GM12878 (cell line): Measurements from ENCODE around the gene AQP9. TPM values are rescaled to one million over a fixed set of nuclear protein-coding genes. Genes with fewer than 3 reads are reported as not detected.

Experiments
- ATAC-seq: fragments of 200-7000 bp; cut with Tn5 transposase; 3 replicates; pipeline ENCODE4 v1.9.1; 2020; ENCODE audit warnings: mild to moderate bottlenecking, moderate library complexity
- BruUV-seq: library from RNA; stranded (reverse); fragments of 400-500 nt; replicated peaks from 2 replicates; lab custom pipeline; 2021; lab: Mats Ljungman, UMichigan
- CTCF ChIA-PET: fragments of 300-600 bp; sonication (Branson Sonifier 250); formaldehyde crosslinking; extraction: SDS; loops from one replicate; lab custom pipeline; 2021; ENCODE audit warnings: inconsistent platforms; lab: Yijun Ruan, JAX
- POLR2A ChIA-PET: fragments of 350-600 bp; formaldehyde crosslinking; extraction: SDS; loops from one replicate; lab custom pipeline; 2021; ENCODE audit warnings: inconsistent platforms; lab: Charles Lee
- RAD21 ChIA-PET: fragments of 300-600 bp; sonication (Branson Sonifier 250); formaldehyde crosslinking; loops from one replicate; lab custom pipeline; 2023; ENCODE audit warnings: antibody characterized with exemption; ENCODE audit not compliant: unreplicated experiment; lab: Charles Lee
- SMC1A ChIA-PET: fragments of 300-600 bp; sonication (Branson Sonifier 250); formaldehyde crosslinking; loops from one replicate; lab custom pipeline; 2023; ENCODE audit not compliant: unreplicated experiment, uncharacterized antibody; lab: Charles Lee
- DNase-seq: peaks from one replicate; pipeline ENCODE4 v3.0.0-alpha.2; 2011; ENCODE audit warnings: low read depth, low spot score
- FAIRE-seq: peaks from 3 replicates; lab custom pipeline; 2011; peaks lifted over from hg19 to GRCh38; lab: Jason Lieb, UNC
- H2AFZ ChIP-seq: 2 replicates; pipeline ENCODE4 v1.6.0; 2011; ENCODE audit warnings: low read depth, low read length, control low read depth; ENCODE audit not compliant: control insufficient read depth
- H3K27ac ChIP-seq: 2 replicates; pipeline ENCODE4 v1.5.1; 2011; ENCODE audit warnings: control low read depth; ENCODE audit not compliant: control insufficient read depth, insufficient read depth
- H3K27me3 ChIP-seq, 2 experiments: replicated peaks in 1 of 2; 2 replicates each; pipeline versions ENCODE4 v1.6.0 to v1.6.1; 2011; ENCODE audit warnings: low read length in 1 of 2; ENCODE audit not compliant: control insufficient read depth in 2 of 2, insufficient read depth in 2 of 2
- H3K36me3 ChIP-seq, 2 experiments: 2 replicates each; pipeline ENCODE4 v1.5.1; 2011; ENCODE audit warnings: low read length in 1 of 2; ENCODE audit not compliant: control insufficient read depth in 2 of 2, insufficient read depth in 2 of 2
- H3K4me1 ChIP-seq: 2 replicates; pipeline ENCODE4 v1.6.1; 2011; ENCODE audit warnings: mild to moderate bottlenecking, low read length, moderate library complexity, mixed read lengths; ENCODE audit not compliant: control insufficient read depth, insufficient read depth
- H3K4me2 ChIP-seq: 2 replicates; pipeline ENCODE4 v1.6.0; 2011; ENCODE audit warnings: control low read depth; ENCODE audit not compliant: control insufficient read depth, insufficient read depth
- H3K4me3 ChIP-seq: fragments of 200-600 bp; sonication (generic); 2 replicates; pipeline ENCODE4 v1.5.1; 2016
- H3K79me2 ChIP-seq: 2 replicates; pipeline ENCODE4 v1.6.0; 2011; ENCODE audit warnings: low read length; ENCODE audit not compliant: control insufficient read depth, insufficient read depth
- H3K9ac ChIP-seq: 2 replicates; pipeline ENCODE4 v1.8.0; 2011; ENCODE audit warnings: low read length, control low read depth, mixed read lengths; ENCODE audit not compliant: control insufficient read depth, insufficient read depth
- H3K9me3 ChIP-seq: replicated peaks from 3 replicates; pipeline ENCODE4 v1.5.1; 2011; ENCODE audit warnings: mild to moderate bottlenecking, low read length; ENCODE audit not compliant: control insufficient read depth, insufficient read depth
- H4K20me1 ChIP-seq: 2 replicates; pipeline ENCODE4 v1.6.0; 2011; ENCODE audit not compliant: control insufficient read depth, insufficient read depth
- CUX1 ChIP-seq: IDR thresholded peaks from 2 replicates; pipeline ENCODE4 v1.6.1; 2012; ENCODE audit warnings: improper control_type of control experiment, low read depth, low read length; ENCODE audit not compliant: insufficient replicate concordance
- DPF2 ChIP-seq: fragments of 450-650 bp; IDR thresholded peaks from 2 replicates; pipeline ENCODE4 v1.6.1; 2017; ENCODE audit warnings: mild to moderate bottlenecking
- HDAC6 ChIP-seq: fragments of 200-600 bp; sonication (generic); IDR thresholded peaks from one replicate; pipeline ENCODE4 v1.8.0; 2017; ENCODE audit warnings: antibody characterized with exemption; ENCODE audit not compliant: unreplicated experiment
- IRF4 ChIP-seq: IDR thresholded peaks from 2 replicates; pipeline ENCODE4 v1.6.1; 2011; ENCODE audit warnings: low read depth, low read length
- POLR2AphosphoS2 ChIP-seq: IDR thresholded peaks from 2 replicates; pipeline ENCODE4 v1.6.1; 2011; ENCODE audit warnings: low read depth, mild to moderate bottlenecking, low read length, improper control_type of control experiment, moderate library complexity
- SREBF1 ChIP-seq: IDR thresholded peaks from 2 replicates; pipeline ENCODE4 v1.6.1; 2012; ENCODE audit warnings: mild to moderate bottlenecking, low read length
- ZNF217 ChIP-seq: fragments of 450-650 bp; IDR thresholded peaks from 2 replicates; pipeline ENCODE4 v1.6.1; 2017; ENCODE audit warnings: antibody characterized with exemption, mild to moderate bottlenecking
- ZNF622 ChIP-seq: fragments of 450-650 bp; IDR thresholded peaks from 2 replicates; pipeline ENCODE4 v1.6.1; 2017; ENCODE audit warnings: mild to moderate bottlenecking, inconsistent platforms
- WGBS: methylation state at CpG from one replicate; pipeline ENCODE4 v1.1.6; 2016; ENCODE audit warnings: low lambda C conversion rate; ENCODE audit not compliant: insufficient replicate concordance, insufficient coverage; ENCODE audit errors: missing lambda C conversion rate; 5-methylcytosine and 5-hydroxymethylcytosine counted together
- in situ Hi-C: fragments of 300-500 bp; cut with MboI; formaldehyde crosslinking; loops from 9 replicates; pipeline ENCODE4 v1.14.3; 2018; ENCODE audit warnings: mixed read lengths
- intact Hi-C: fragments of 100-400 bp; cut with micrococcal nuclease; formaldehyde crosslinking; loops from one replicate; pipeline ENCODE4 v1.14.2; 2022; ENCODE audit not compliant: unreplicated experiment
- polyA plus RNA-seq, 11 experiments: library from polyadenylated mRNA; depleted of rRNA in 4 of 11; unstranded in 6 of 11; stranded (reverse) in 5 of 11; fragments of >200 nt; fragmentation: Nextera tagmentation in 4 of 11; fragmentation: Illumina TruSeq in 1 of 11; extraction: Ambion mirVana in 4 of 11; extraction: Trizol in 1 of 11; gene quantifications; 1 replicate in 1 of 11; 2 replicates in 10 of 11; pipeline versions ENCODE4 v1.2.1 to v1.2.3, GENCODE V29; 2011 to 2016; ENCODE audit warnings: inconsistent platforms in 2 of 11, missing spikeins in 2 of 11, low read depth in 1 of 11
- total RNA-seq, 4 experiments: library from RNA; depleted of rRNA in 3 of 4; stranded (reverse); fragments of >200 nt in 3 of 4; fragmentation: Illumina TruSeq in 1 of 4; extraction: Trizol in 1 of 4; gene quantifications; 2 replicates each; pipeline versions ENCODE4 v1.2.1 to v1.2.3, GENCODE V29; 2013 to 2021

The AQP9 gene
- total and polyA plus RNA-seq, 10 of the 15 experiments (the other 5 are each of a cell fraction or from before 2014, with no cell fraction given): 0.05 to 3.0 (median 0.22) TPM

- Histone ChIP-seq H3K9ac (no peak overlapping the region), H4K20me1 (no peaks in the 10 kb centered on the region), H3K4me2 (no peak overlapping the region), H3K4me3 (no peak overlapping the region), H3K79me2 (no peaks in the 10 kb centered on the region), H3K4me1 (no peaks in the 10 kb centered on the region), H3K27ac (no peak overlapping the region), H3K27me3 (no peaks in the 10 kb centered on the region; a peak in 1 of 4 replicates), H3K36me3 (no peaks in the 10 kb centered on the region), H2AFZ (no peak overlapping the region), H3K9me3 (no peaks in the 10 kb centered on the region)
- CTCF ChIA-PET: interaction anchor here (0.6 to 1.3 kb wide), 4 partner anchors 22 to 619 kb away, joined by 3 to 4 read pairs (median 3); no protein-coding TSS in a partner anchor
- no peak for TF ChIP-seq IRF4
- no peak for TF ChIP-seq POLR2AphosphoS2
- TF ChIP-seq DPF2: no peak
- TF ChIP-seq ZNF622: no peak
- TF ChIP-seq ZNF217: no peak
- no peak for TF ChIP-seq HDAC6
- TF ChIP-seq SREBF1: no peak
- TF ChIP-seq CUX1: no peak
- SMC1A ChIA-PET: no interaction called here
- ATAC-seq (no peak), FAIRE-seq (no peak), DNase-seq (no peak)
- 34% methylated on average over 8 of the region's 8 CpGs for WGBS
- POLR2A ChIA-PET: no interaction called here
- in situ Hi-C loops: loop anchor here (5.0 to 10.0 kb wide), 2 partner anchors 318 to 435 kb away; no protein-coding TSS in a partner anchor
- intact Hi-C loops: no loop called here
- no TSS peak for BruUV-seq
- RAD21 ChIA-PET: no interaction called here
These were observed 41.7 kb downstream of the AQP9 start for GRCh38 chr15:58179741-58180381.
